CD4-positive, alpha-beta T cell (primary cell): ENCODE measurements around the gene POLR3C. TPM values are rescaled to one million over a fixed set of nuclear protein-coding genes. Genes with fewer than 3 reads are reported as not detected.

Source experiments
- ATAC-seq: fragments of 200-7000 bp; cut with Tn5 transposase; one replicate; pipeline ENCODE4 v1.10.0; 2022; ENCODE audit warnings: mild to moderate bottlenecking; ENCODE audit not compliant: poor library complexity
- CTCF ChIA-PET: fragments of 350-600 bp; sonication (Branson Sonifier 250); formaldehyde crosslinking; loops from one replicate; lab custom pipeline; 2021; ENCODE audit warnings: antibody characterized with exemption, inconsistent platforms; lab: Charles Lee
- POLR2A ChIA-PET: fragments of 350-600 bp; sonication (Branson Sonifier 250); formaldehyde crosslinking; loops from one replicate; lab custom pipeline; 2021; ENCODE audit warnings: antibody characterized with exemption, inconsistent platforms; lab: Charles Lee
- DNase-seq, 14 experiments: peaks; one replicate each; pipeline ENCODE4 v3.0.0-alpha.2; 2013 to 2020; ENCODE audit warnings: mixed read lengths in 2 of 14
- H3K27ac ChIP-seq, 2 donors: one replicate each; pipeline versions ENCODE4 v1.5.1 to v1.7.0; 2013; ENCODE audit warnings: low read length in 2 of 2, low read depth in 1 of 2, mild to moderate bottlenecking in 1 of 2
- H3K27me3 ChIP-seq, 2 experiments: 1 replicate in 1 of 2; 2 replicates in 1 of 2; pipeline versions ENCODE4 v1.6.1 to v1.7.0; 2013; ENCODE audit warnings: low read length in 2 of 2, control low read depth in 1 of 2, mild to moderate bottlenecking in 1 of 2, moderate library complexity in 1 of 2; ENCODE audit not compliant: insufficient read depth in 2 of 2, control insufficient read depth in 1 of 2
- H3K36me3 ChIP-seq: one replicate; pipeline ENCODE4 v1.6.1; 2013; ENCODE audit warnings: low read length, control low read depth; ENCODE audit not compliant: insufficient read depth
- H3K4me1 ChIP-seq: one replicate; pipeline ENCODE4 v1.6.1; 2013; ENCODE audit warnings: low read length, control low read depth; ENCODE audit not compliant: insufficient read depth
- H3K4me3 ChIP-seq: one replicate; pipeline ENCODE4 v1.5.1; 2013; ENCODE audit warnings: mild to moderate bottlenecking, low read length, moderate library complexity
- H3K9me3 ChIP-seq, 2 experiments: 1 replicate in 1 of 2; 2 replicates in 1 of 2; pipeline versions ENCODE4 v1.6.1 to v1.7.0; 2013; ENCODE audit warnings: low read length in 2 of 2, mild to moderate bottlenecking in 2 of 2, control low read depth in 1 of 2, moderate library complexity in 1 of 2; ENCODE audit not compliant: control insufficient read depth in 1 of 2, insufficient read depth in 1 of 2
- H3K27ac Mint-ChIP-seq: one replicate; pipeline ENCODE4 v1.8.0; 2020; ENCODE audit warnings: mixed read lengths
- H3K27me3 Mint-ChIP-seq: one replicate; pipeline ENCODE4 v1.8.0; 2021; ENCODE audit warnings: mixed read lengths
- H3K36me3 Mint-ChIP-seq: one replicate; pipeline ENCODE4 v1.8.0; 2021; ENCODE audit warnings: low read depth, mixed read lengths
- H3K4me1 Mint-ChIP-seq: one replicate; pipeline ENCODE4 v1.8.0; 2021; ENCODE audit warnings: low read depth, mixed read lengths
- H3K4me3 Mint-ChIP-seq: one replicate; pipeline ENCODE4 v1.8.0; 2020; ENCODE audit warnings: mild to moderate bottlenecking, mixed read lengths
- H3K9me3 Mint-ChIP-seq: one replicate; pipeline ENCODE4 v1.8.0; 2020; ENCODE audit warnings: mixed read lengths
- CTCF ChIP-seq: fragments of 200-600 bp; IDR thresholded peaks from one replicate; pipeline ENCODE4 v1.8.0; 2022; ENCODE audit warnings: antibody characterized with exemption, mild to moderate bottlenecking
- intact Hi-C, 2 experiments: fragments of 100-400 bp; cut with DNase I in 1 of 2; cut with micrococcal nuclease in 1 of 2; formaldehyde crosslinking; loops; one replicate each; pipeline versions ENCODE4 v1.15.1 to v1.9.0; 2023 to 2025; cut with DNase I, micrococcal nuclease
- microRNA-seq: library from miRNA; unstranded; fragments of <30 nt; microRNA quantifications from one replicate; pipeline ENCODE4 v1.2.0, GENCODE V29; 2021; ENCODE audit warnings: borderline microRNAs expressed, borderline replicate concordance
- total RNA-seq, 174 experiments: library from RNA in 2 of 174; stranded (reverse) in 2 of 174; gene quantifications; one replicate each; pipeline ENCODE4 v1.2.3 and lab custom pipeline; 2021 to 2026

POLR3C gene
- total RNA-seq, 2 experiments from 2014 or later = 18.6 to 19.9 TPM

- Histone ChIP-seq H3K9me3 (no peaks in the 10 kb centered on the region), H3K4me3 (no peak overlapping the region), H3K27ac (no peak overlapping the region), H3K4me1 (no peaks in the 10 kb centered on the region), H3K27me3 (no peaks in the 10 kb centered on the region), H3K36me3 (no peaks in the 10 kb centered on the region)
- Mint-ChIP-seq H3K27ac (no peak overlapping the region), H3K27me3 (no peaks in the 10 kb centered on the region), H3K9me3 (no peaks in the 10 kb centered on the region), H3K4me1 (no peaks in the 10 kb centered on the region), H3K4me3 (no peak overlapping the region), H3K36me3 (peaks cover 11% of the 10 kb centered on the region)
- CTCF ChIA-PET = interaction anchor here (0.6 to 2.3 kb wide), 13 partner anchors 10 to 140 kb away, joined by 3 to 15 read pairs (median 4); partner anchors contain the start of genes ANKRD34A, ITGA10, LIX1L and PIAS3
- DNase-seq (no peak), ATAC-seq (no peak)
- no peak for TF ChIP-seq CTCF
- intact Hi-C loops = loop anchor here in 1 of 2 experiments (1.0 kb wide), 1 partner anchor 121 kb away; no protein-coding TSS in a partner anchor
- POLR2A ChIA-PET = interaction anchor here (0.9 to 1.5 kb wide), 4 partner anchors 21 to 96 kb away, joined by 3 to 6 read pairs (median 5); partner anchors contain the start of genes PIAS3 and RBM8A
Measured at GRCh38 chr1:145892486-145893087, 68.6 kb downstream of the POLR3C start.

- Histone ChIP-seq H3K27me3 (no peaks in the 10 kb centered on the region), H3K4me1 (no peaks in the 10 kb centered on the region), H3K9me3 (no peaks in the 10 kb centered on the region), H3K27ac (no peak overlapping the region), H3K4me3 (no peak overlapping the region), H3K36me3 (no peaks in the 10 kb centered on the region)
- ChIA-PET POLR2A (interaction anchor here (1.2 kb wide), 1 partner anchor 22 kb away, joined by 5 read pairs; no protein-coding TSS in a partner anchor), CTCF (interaction anchor here (2.3 kb wide), 1 partner anchor 11 kb away, joined by 15 read pairs; no protein-coding TSS in a partner anchor)
- H3K4me3 Mint-ChIP-seq = no peak overlapping the region
- no peaks in the 10 kb centered on the region for H3K4me1 Mint-ChIP-seq
- no peaks in the 10 kb centered on the region for H3K27me3 Mint-ChIP-seq
- intact Hi-C loops = no loop called here
- H3K9me3 Mint-ChIP-seq = no peaks in the 10 kb centered on the region
- no peak for TF ChIP-seq CTCF
- H3K36me3 Mint-ChIP-seq = peaks cover 14% of the 10 kb centered on the region
- no peak overlapping the region for H3K27ac Mint-ChIP-seq
- ATAC-seq = no peak
- DNase-seq = no peak
Measured at GRCh38 chr1:145893306-145894055, 69.5 kb downstream of the POLR3C start.

Small RNAs within 50 kb of the gene (microRNA-seq; reads per million reads assigned to microRNA genes)
- gene MIR6736 = not detected

Other genes starting within 250 kb of the POLR3C start
- 10 to 100 TPM; 23.8 to 25.2 TPM for gene GPR89A, start 216.2 kb upstream of the POLR3C start, total RNA-seq
- gene PDZK1, start 116.8 kb upstream of the POLR3C start, total RNA-seq = not detected
- not detected for gene CD160, start 104.7 kb upstream of the POLR3C start, total RNA-seq
- 10 to 100 TPM; 11.4 to 11.9 TPM for gene RNF115, start 105 bp upstream of the POLR3C start, total RNA-seq
- gene NUDT17, start 21.4 kb downstream of the POLR3C start, total RNA-seq = 1 to 10 TPM; 1.6 to 2.8 TPM
- 10 to 100 TPM; 18.7 to 19.7 TPM for gene PIAS3, start 34.9 kb downstream of the POLR3C start, total RNA-seq
- gene ANKRD35, start 61.7 kb downstream of the POLR3C start, total RNA-seq = under 1 TPM in 1 of 2 experiments, not detected in 1; 0.11 TPM
- gene ITGA10, start 85.8 kb downstream of the POLR3C start, total RNA-seq = 1 to 10 TPM in 1 of 2 experiments, under 1 TPM in 1; 0.77 to 1.0 TPM
- 10 to 100 TPM; 11.6 to 13.2 TPM for gene PEX11B, start 94.5 kb downstream of the POLR3C start, total RNA-seq
- 100 to 1,000 TPM; 126 to 134 TPM for gene RBM8A, start 103.3 kb downstream of the POLR3C start, total RNA-seq
- gene LIX1L, start 133.8 kb downstream of the POLR3C start, total RNA-seq = 10 to 100 TPM; 21.4 to 21.5 TPM
- under 1 TPM; 0.42 to 0.47 TPM for gene ANKRD34A, start 140.4 kb downstream of the POLR3C start, total RNA-seq
- gene POLR3GL, start 140.5 kb downstream of the POLR3C start, total RNA-seq = 10 to 100 TPM; 17.2 to 17.8 TPM
- gene TXNIP, start 172.4 kb downstream of the POLR3C start, total RNA-seq = 1,000 to 10,000 TPM; 1,317 to 1,358 TPM
- gene HJV, start 197.5 kb downstream of the POLR3C start, total RNA-seq = not detected